Central memory CD4-positive, alpha-beta T cell (primary cell): ENCODE data around the gene MYB.
"Not testable (repeated sequence)": the region's sequence is repeated elsewhere in the genome, so short reads cannot be mapped to it uniquely, and the experiment has no call there.

ENCODE experiments used
- DNase-seq: peaks from one replicate; pipeline ENCODE4 v3.0.0; 2022

Gene MYB

GRCh38 chr6:135224037-135224647, 43.0 kb downstream of the MYB start:
- no peak for DNase-seq

- no peak for DNase-seq
Observed at GRCh38 chr6:135225911-135226310, 44.8 kb downstream of the MYB start.

- DNase-seq: no peak
Observed at GRCh38 chr6:135226537-135226936, 45.4 kb downstream of the MYB start.

GRCh38 chr6:135227349-135227748, 46.2 kb downstream of the MYB start:
- no peak for DNase-seq

- DNase-seq: no peak
Observed at GRCh38 chr6:135227758-135228157, 46.6 kb downstream of the MYB start.

GRCh38 chr6:135228486-135228885, 47.4 kb downstream of the MYB start:
- DNase-seq: no peak

GRCh38 chr6:135229996-135230395, 48.9 kb downstream of the MYB start:
- DNase-seq: no peak

GRCh38 chr6:135230711-135231468, 49.8 kb downstream of the MYB start:
- DNase-seq: no peak

GRCh38 chr6:135231469-135231844, 50.3 kb downstream of the MYB start:
- DNase-seq: no peak

GRCh38 chr6:135233686-135234491, 52.8 kb downstream of the MYB start:
- DNase-seq: no peak

GRCh38 chr6:135234492-135234780, 53.3 kb downstream of the MYB start:
- no peak for DNase-seq

GRCh38 chr6:135235716-135236115, 54.6 kb downstream of the MYB start:
- no peak for DNase-seq

- no peak for DNase-seq
Observed at GRCh38 chr6:135236319-135236718, 55.2 kb downstream of the MYB start.

GRCh38 chr6:135236732-135237131, 55.6 kb downstream of the MYB start:
- DNase-seq: no peak

GRCh38 chr6:135240711-135241110, 59.6 kb downstream of the MYB start:
- DNase-seq: no peak

- DNase-seq: no peak
Observed at GRCh38 chr6:135243871-135244796, 63.0 kb downstream of the MYB start.

GRCh38 chr6:135244805-135245204, 63.7 kb downstream of the MYB start:
- no peak for DNase-seq

- DNase-seq: not testable (repeated sequence)
Observed at GRCh38 chr6:135246412-135247012, 65.4 kb downstream of the MYB start.

GRCh38 chr6:135250234-135250633, 69.1 kb downstream of the MYB start:
- no peak for DNase-seq

- DNase-seq: no peak
Observed at GRCh38 chr6:135250751-135251497, 69.8 kb downstream of the MYB start.
